ENCODE data around the gene ILF3. TPM values are rescaled to one million over a fixed set of nuclear protein-coding genes. Genes with fewer than 3 reads are reported as not detected.

Gene ILF3
- total and polyA plus RNA-seq, 2 experiments from 2014 or later, result 573 to 616 TPM

- H2AFZ ChIP-seq, result no peak overlapping the region
- no peak overlapping the region for H3K4me3 ChIP-seq
- ATAC-seq, result no peak
- peaks cover 73% of the 10 kb centered on the region for H3K79me2 ChIP-seq (replicated peaks; ENCODE audit: insufficient read depth)
- no peaks in the 10 kb centered on the region; the same call in 1 of the 2 replicates for H3K4me1 ChIP-seq (ENCODE audit: insufficient read depth)
- Mint-ChIP-seq H3K4me3 (no peak overlapping the region), H3K9me3 (peaks cover 2% of the 10 kb centered on the region; the same call in 1 of the 3 replicates), H3K27ac (no peak overlapping the region), H3K4me1 (peaks cover 10% of the 10 kb centered on the region), H3K36me3 (ENCODE audit: low read depth) (no peaks in the 10 kb centered on the region; the same call in 2 of the 3 replicates), H3K27me3 (ENCODE audit: insufficient read depth, low read depth, poor library complexity) (peaks cover 7% of the 10 kb centered on the region)
- no peaks in the 10 kb centered on the region for H3K36me3 ChIP-seq (ENCODE audit: insufficient read depth)
- H4K20me1 ChIP-seq (replicated peaks; ENCODE audit: insufficient read depth), result peaks cover 47% of the 10 kb centered on the region
- no peak overlapping the region for H3K27ac ChIP-seq (ENCODE audit: low read depth)
- no peak overlapping the region for H3K4me2 ChIP-seq
- H3F3A ChIP-seq (replicated peaks; ENCODE audit: low read depth), result peaks cover 3% of the 10 kb centered on the region; the same call in 1 of the 2 replicates
- TF ChIP-seq NANOG (IDR thresholded peaks at IDR 0.05; ENCODE audit: borderline replicate concordance), result no peak
- no peak for TF ChIP-seq EZH2phosphoT487 (IDR thresholded peaks at IDR 0.05; ENCODE audit: unreplicated experiment)
- no peak for DNase-seq (ENCODE audit: low spot score)
- no peaks in the 10 kb centered on the region for H3K27me3 ChIP-seq (ENCODE audit: insufficient read depth)
- no peaks in the 10 kb centered on the region for H3K9me2 ChIP-seq (ENCODE audit: insufficient read depth)
These were observed 66.5 kb downstream of the ILF3 start for GRCh38 chr19:10720607-10721125.

GRCh38 chr19:10723591-10723990 is 69.4 kb downstream of the ILF3 start:
- peaks cover 65% of the 10 kb centered on the region for H4K20me1 ChIP-seq (replicated peaks; ENCODE audit: insufficient read depth)
- H3K36me3 ChIP-seq (ENCODE audit: insufficient read depth), result no peaks in the 10 kb centered on the region
- Mint-ChIP-seq H3K9me3 (no peaks in the 10 kb centered on the region), H3K27ac (no peak overlapping the region), H3K36me3 (ENCODE audit: low read depth) (peaks cover 4% of the 10 kb centered on the region), H3K27me3 (ENCODE audit: insufficient read depth, low read depth, poor library complexity) (peaks cover 7% of the 10 kb centered on the region), H3K4me1 (peaks cover 8% of the 10 kb centered on the region), H3K4me3 (no peak overlapping the region)
- H3F3A ChIP-seq (replicated peaks; ENCODE audit: low read depth), result no peaks in the 10 kb centered on the region
- no peak overlapping the region for H3K27ac ChIP-seq (ENCODE audit: low read depth)
- DNase-seq (ENCODE audit: low spot score) (no peak), ATAC-seq (no peak)
- no peak overlapping the region for H3K4me3 ChIP-seq
- no peak overlapping the region for H3K4me2 ChIP-seq
- H3K27me3 ChIP-seq (ENCODE audit: insufficient read depth), result no peaks in the 10 kb centered on the region
- H3K4me1 ChIP-seq (ENCODE audit: insufficient read depth), result no peaks in the 10 kb centered on the region; the same call in 1 of the 2 replicates
- peaks cover 98% of the 10 kb centered on the region for H3K79me2 ChIP-seq (replicated peaks; ENCODE audit: insufficient read depth)
- H2AFZ ChIP-seq, result no peak overlapping the region
- no peaks in the 10 kb centered on the region for H3K9me2 ChIP-seq (ENCODE audit: insufficient read depth)
- TF ChIP-seq ETS1 (IDR thresholded peaks at IDR 0.05), result no peak
- no peak for TF ChIP-seq ZNF331 (CRISPR knock-in tag; IDR thresholded peaks at IDR 0.05; ENCODE audit: low read depth)
- TF ChIP-seq ZNF114 (CRISPR knock-in tag; IDR thresholded peaks at IDR 0.05), result no peak
- TF ChIP-seq ZNF462 (CRISPR knock-in tag; IDR thresholded peaks at IDR 0.05), result no peak
- no peak for TF ChIP-seq EZH2 (IDR thresholded peaks at IDR 0.05; ENCODE audit: low read depth, unreplicated experiment)
- no peak for TF ChIP-seq CTCF (conservative IDR thresholded peaks at IDR 0.05; ENCODE audit: low read depth in 2 of 2)
- TF ChIP-seq POLR2AphosphoS5 (IDR thresholded peaks at IDR 0.05; ENCODE audit: low read depth), result no peak
- TF ChIP-seq STAT1 (IDR thresholded peaks at IDR 0.05; ENCODE audit: unreplicated experiment), result no peak
- TF ChIP-seq JUNB (IDR thresholded peaks at IDR 0.05; ENCODE audit: unreplicated experiment), result no peak
- TF ChIP-seq NANOG (IDR thresholded peaks at IDR 0.05; ENCODE audit: borderline replicate concordance), result no peak
